ENCODE measurements around the gene STX1A.
"Not testable (repeated sequence)": the region's sequence is repeated elsewhere in the genome, so short reads cannot be mapped to it uniquely, and the experiment has no call there.

STX1A gene

DNA sequence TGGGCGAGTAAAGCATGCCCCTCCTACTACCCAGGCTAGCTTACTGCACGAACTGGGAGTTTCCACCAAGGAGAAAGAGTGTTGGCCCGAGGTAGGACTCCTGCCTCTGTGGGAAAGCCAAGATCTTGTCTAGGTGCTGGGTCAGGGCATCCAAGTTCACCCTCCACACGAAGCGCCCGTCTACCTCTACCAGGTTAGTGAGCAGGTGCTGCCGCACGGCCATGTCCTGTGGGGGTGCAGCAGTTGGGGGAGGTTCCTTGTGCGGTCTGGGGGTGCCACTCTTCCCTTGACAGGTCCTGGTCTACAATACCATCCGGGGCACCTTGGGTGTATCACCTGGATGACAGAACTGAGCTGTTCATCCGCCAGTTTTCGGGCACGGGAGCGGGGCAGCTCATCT is 17.4 kb upstream of the STX1A start:
- in situ Hi-C loops (cut with MboI; ENCODE audit: low sequenced_read_pairs) = no loop called here

DNA sequence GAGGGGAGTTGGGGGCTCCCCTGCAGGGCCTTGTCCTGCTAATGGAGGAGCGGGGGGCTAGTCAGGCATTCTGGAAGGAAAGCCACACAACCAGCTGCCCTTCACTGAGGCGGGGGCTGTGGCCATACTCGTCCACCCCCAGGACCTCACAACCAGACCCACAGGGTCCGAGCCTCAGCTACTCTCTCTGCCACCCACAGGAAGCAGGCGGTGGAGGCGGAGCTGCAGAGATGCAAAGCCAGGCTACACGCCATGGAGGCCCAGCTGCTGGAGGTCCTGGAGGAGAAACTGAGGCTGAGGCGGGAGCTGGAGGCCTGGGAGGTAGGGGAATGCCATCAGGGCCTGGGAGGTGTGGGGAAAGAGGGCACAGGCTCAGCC is 16.0 kb upstream of the STX1A start:
- in situ Hi-C loops (cut with MboI; ENCODE audit: low sequenced_read_pairs) = no loop called here

DNA sequence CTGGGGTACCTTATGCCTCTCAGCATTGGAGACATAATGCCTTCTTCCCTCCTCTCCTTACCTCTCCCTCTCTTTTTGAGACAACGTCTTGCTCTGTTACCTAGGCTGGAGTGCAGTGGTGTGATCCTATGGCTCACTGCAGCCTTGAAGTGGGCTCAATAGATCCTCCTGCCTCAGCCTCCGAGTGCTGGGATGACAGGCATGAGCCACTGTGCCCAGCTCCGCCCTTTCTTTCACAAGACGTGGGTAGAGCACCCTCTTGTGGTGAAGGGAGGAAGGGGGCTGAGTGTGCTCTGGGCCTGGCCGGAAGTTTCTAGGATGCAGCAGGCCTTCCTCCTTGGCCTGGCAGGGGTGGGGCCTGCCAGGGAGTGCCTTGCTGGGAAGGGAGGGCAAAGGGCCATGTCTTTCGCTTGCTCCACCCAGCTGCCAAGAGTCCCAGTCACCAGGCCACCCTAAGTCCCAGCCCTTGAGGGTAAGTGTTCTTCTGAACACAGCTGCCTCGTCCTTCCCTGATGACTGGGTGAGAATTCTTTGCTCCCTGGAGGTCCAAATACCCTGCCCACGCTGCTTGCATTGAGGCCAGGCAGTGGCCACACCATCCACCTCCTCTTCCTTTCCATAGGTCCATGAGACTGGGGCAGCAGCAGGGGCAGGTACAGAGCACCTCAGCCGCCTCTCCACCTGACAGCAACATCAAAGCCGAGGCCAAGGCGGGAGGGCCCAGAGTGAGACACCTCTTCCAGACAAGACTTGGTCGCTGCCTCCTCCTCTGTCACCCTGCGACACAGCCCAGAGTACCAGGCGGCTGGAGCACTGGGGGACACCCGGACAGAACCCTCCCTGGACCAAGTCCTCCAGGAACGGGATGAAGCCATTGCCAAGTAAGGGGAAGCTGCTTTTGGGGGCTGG is 15.4 kb upstream of the STX1A start:
- in situ Hi-C loops (cut with MboI; ENCODE audit: low sequenced_read_pairs) = loop anchor here (5.0 kb wide), 1 partner anchor 128 kb away; no protein-coding TSS in a partner anchor

DNA sequence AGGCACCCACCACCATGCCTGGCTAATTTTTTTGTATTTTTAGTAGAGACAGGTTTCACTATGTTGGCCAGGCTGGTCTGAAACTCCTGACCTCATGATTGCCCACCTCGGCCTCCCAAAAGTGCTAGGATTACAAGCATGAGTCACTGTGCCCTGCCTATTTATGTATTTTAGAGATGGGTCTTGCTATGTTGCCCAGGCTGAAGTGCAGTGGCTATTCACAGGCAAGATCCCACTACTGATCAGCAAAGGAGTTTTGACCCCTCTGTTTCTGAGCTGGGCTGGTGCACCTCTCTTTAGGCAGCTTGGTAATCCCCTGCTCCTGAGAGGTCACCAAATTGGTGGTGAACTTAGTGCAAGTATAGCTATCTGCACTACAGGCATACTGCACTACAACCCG is 12.9 kb upstream of the STX1A start:
- in situ Hi-C loops (cut with MboI; ENCODE audit: low sequenced_read_pairs) = loop anchor here (5.0 kb wide), 1 partner anchor 125 kb away; no protein-coding TSS in a partner anchor

DNA sequence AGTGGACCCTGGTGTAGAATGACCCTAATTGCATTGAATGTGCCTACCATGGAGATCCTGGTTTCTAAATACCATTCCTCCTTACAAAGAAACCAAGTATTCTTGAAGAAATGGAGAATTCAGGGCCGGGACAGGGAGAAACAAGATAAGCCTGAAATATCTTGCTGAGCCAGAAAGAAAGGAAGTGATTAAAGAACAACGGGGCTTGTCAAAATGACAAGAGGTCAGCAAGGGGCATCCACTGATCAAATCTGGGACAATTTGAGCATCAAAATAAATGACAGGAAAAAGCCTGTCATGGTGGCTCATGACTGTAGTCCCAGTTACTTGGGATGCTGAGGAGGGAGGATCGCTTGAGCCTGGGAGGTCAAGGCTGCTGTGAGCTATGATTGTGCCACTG is 11.0 kb upstream of the STX1A start:
- in situ Hi-C loops (cut with MboI; ENCODE audit: low sequenced_read_pairs) = loop anchor here (5.0 kb wide), 1 partner anchor 123 kb away; no protein-coding TSS in a partner anchor

DNA sequence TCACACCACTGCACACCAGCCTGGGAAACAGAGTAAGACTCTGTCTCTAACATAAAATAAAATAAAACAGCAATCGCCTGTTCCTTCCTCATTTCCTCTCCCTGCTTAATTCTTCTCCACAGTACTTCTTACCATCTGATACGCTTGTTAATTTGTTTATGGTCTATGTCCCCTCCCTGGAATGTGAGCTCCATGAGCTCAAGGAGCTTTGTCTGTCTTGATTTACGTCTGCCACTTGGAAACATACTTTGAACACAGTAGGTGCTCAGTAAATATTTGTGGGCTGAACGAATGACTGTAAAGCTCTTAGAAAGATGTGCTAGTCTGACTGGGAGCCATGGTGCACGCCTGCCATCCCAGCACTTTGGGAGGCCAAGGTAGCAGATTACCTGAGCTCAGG is 9.1 kb upstream of the STX1A start:
- in situ Hi-C loops (cut with MboI; ENCODE audit: low sequenced_read_pairs) = no loop called here

DNA sequence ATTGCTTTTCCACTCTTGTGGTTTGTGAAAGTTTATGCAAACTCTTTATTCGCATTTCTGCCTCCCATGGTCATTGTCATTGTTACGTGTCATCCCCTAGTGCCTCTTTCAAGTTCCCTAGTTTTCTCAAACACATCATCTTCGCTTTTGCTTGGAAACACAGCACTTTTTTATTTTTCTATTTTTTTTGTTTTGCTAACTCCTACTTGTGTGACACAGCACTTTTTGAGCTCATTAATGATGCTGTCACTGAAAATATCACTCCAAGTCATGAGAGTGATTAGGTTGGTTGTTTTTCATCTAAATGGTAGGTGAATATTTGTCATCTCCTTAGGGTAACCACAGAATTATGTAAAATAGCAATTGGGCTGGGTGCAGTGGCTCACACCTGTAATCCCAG is 8.5 kb upstream of the STX1A start:
- in situ Hi-C loops (cut with MboI; ENCODE audit: low sequenced_read_pairs) = no loop called here

DNA sequence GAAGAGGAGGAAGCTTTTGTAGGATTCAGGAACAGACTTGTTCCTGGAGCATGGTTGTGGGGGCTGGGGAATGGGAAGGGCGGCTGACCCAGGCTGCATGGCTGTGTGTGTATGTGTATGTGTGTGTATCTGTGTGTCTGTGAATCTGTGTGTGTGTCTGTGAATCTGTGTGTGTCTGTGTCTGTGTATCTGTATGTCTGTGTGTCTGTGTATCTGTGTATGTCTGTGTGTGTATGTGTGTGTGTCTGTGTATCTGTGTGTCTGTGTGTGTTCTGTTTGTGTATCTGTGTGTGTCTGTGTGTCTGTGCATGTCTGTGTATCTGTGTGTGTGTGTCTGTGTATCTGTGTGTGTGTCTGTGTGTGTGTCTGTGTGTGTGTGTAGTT is 6.6 kb upstream of the STX1A start:
- in situ Hi-C loops (cut with MboI; ENCODE audit: low sequenced_read_pairs) = no loop called here

DNA sequence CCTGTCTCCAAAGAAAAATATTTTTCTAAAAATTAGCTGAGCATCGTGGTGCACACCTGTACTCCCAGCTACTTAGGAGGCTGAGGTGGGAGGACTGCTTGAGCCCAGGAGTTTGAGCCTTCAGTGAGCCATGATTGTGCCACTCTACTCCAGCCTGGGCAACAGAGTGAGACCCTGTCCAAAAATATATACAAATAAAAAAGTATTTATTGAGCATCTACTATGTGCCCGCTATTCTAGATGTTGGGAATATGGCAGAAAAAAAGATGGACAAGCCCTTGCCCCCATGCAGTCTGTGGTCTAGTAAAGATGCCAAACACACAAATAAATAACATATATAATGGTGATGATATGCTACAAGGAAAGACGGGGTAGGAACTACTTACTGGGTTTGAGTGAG is 4.3 kb upstream of the STX1A start:
- in situ Hi-C loops (cut with MboI; ENCODE audit: low sequenced_read_pairs) = no loop called here

DNA sequence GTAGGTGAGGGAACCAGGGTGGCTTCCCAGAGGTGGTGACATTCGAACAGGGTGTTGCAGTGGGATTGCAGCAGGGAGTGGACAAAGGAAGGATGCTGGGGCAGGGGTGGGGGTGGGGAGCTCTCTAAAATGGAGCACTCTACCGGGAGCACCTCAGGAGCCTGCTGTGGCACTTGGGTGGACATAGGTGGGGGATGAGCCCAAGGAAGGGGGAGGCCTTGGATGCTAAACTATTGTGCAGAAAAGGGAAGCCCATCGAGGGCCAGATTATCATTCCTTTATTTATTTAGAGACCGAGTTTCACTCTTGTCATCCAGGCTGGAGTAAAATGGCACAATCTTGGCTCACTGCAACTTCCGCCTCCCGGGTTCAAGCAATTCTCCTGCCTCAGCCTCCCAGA is 3.3 kb upstream of the STX1A start:
- in situ Hi-C loops (cut with MboI; ENCODE audit: low sequenced_read_pairs) = no loop called here

DNA sequence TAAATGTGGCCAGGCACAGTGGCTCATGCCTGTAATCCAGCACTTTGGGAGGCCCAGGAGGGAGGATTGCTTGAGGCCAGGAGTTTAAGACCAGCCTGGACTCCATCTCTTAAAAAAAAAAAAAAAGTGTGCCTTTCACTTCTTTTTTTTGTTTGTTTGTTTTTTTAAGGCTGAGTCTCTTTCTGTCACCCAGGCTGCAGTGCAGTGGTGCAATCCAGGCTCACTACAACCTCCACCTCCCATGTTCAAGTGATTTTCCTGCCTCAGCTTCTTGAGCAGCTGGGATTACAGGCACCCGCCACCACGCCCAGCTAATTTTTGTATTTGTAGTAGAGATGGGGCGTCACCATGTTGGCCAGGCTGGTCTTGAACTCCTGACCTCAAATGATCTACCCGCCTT is 2.7 kb upstream of the STX1A start:
- in situ Hi-C loops (cut with MboI; ENCODE audit: low sequenced_read_pairs) = not testable (repeated sequence)

DNA sequence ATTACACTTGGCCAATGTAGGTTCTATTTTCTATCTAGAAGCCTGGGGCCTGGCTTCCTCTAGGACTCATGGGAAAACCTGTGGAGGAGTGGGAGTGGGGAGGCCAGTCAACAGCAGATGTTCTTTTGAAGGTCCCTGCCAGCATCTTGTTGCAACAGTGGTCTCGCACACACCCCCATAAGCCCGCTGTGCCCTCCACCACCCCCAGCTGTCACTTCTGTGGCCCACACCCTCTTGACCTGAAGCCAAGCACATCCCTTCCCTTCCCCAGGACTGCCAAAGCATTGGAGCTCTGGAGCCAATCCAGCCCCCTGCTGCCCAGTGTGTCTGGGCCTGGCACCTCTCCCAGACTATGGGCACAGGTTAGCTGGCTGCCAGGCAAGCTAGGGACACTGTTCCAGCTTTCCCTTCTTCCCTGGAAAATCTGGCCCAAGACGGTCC is 1.9 kb upstream of the STX1A start:
- in situ Hi-C loops (cut with MboI; ENCODE audit: low sequenced_read_pairs) = no loop called here

DNA sequence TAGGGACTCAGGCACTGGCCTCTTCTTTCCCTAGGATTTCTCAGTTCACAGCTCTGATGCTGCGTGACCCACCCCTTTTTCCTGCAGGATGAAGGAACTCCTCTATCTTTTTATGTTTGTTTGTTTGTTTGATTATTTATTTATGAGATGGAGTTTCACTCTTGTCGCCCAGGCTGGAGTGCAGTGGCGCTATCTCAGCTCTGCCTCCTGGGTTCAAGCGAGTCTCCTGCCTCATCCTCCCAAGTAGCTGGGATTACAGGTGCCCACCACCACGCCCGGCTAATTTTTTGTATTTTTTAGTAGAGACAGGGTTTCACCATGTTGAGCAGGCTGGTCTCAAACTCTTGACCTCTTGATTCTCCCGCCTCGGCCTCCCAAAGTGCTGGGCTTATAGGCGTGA is 974 bp upstream of the STX1A start:
- in situ Hi-C loops (cut with MboI; ENCODE audit: low sequenced_read_pairs) = not testable (repeated sequence)

DNA sequence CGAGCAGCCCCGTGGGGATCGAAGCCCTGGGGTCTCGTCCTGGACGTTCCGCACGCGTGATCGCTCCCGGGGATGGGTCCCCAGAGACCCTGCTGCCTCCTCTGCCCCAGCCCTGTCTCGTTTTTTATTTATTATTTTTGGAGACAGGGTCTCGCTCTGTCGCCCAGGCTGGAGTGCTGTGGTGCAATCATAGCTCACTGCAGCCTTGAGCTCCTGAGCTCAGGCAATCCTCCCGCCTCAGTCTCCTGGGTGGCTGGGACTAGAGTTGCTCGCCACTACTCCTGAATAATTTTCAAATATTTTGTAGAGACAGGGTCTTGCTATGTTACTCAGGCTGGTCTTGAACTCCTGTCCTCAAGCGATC is 319 bp upstream of the STX1A start:
- in situ Hi-C loops (cut with MboI; ENCODE audit: low sequenced_read_pairs) = no loop called here

DNA sequence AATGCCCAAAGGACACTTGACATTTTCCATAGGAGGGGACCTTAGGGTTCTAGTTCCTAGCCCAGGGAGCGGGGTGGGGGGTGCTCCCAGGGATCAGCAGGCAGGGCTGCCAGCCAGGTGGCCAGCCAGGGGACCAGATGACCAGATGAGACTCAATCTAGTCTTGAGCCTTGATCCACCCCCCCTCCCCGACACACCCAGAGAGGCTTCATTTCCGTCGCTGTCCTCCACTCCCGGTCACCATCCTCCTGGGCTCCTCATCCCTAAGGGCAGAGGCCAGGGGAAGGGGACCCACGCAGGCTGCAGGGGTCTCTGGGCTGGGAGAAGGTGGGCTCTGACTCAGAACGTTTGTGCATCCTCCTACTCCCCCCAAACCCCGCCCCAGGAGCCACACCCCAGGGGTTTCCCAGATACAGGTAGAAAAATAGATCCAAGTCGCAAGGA is 1.0 kb downstream of the STX1A start:
- in situ Hi-C loops (cut with MboI; ENCODE audit: low sequenced_read_pairs) = no loop called here

DNA sequence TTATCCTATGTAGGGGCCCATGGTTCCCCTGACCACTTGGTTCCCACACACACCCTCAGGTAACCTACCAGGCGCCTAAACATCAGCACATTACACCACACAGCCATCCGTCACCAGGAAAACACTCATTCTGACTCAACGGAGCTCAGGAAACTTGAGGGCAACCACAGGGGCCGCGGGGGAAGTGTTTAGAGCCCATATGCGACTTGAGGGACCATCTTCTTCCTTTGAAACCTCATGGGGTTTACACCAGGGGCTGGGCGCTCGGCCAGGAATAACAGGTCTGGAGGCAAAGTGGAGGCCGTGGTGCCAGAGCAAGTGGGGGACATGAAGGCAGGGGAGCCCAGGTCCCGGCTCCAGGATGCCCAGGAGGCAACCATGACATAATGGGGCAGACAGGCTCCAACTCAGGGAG is 1.5 kb downstream of the STX1A start:
- in situ Hi-C loops (cut with MboI; ENCODE audit: low sequenced_read_pairs) = no loop called here

DNA sequence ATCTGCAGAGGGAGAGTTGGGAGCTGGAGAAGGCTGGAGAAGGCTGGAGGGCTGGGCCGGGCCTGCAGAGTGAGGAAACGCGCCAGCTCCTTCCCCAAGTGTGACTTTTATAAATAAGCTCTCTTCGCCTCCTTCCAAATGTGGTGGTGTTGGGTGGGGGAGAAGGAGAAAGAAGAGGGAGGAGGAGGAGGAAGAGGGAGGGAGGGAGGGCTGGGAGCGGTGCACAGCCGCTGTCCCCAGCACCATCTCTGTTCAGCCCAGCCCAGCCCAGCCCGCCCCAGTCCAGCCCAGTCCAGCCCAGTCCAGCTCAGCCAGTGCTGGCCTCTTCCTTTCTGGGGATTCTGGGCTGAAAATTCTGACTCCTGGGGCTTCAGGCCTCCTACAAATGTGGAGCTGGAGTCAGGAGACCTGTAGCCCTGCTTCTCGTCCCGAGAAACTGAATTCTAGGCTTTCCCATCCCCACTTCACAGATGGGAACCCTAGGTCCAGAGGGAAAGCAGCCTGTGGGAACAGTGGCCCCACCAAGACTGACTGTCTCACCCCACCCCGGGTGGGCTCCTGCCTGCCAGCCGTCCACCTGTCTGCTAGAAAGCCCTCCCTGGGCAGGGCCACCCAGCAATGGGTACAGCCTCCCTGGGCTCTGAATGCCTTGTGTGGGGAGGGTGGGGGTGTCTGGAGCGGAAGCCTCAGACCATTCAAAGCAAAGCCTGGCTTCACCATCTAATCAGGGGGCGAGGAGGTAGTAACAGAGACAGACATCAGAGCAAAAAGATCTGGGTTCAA is 2.3 kb downstream of the STX1A start:
- in situ Hi-C loops (cut with MboI; ENCODE audit: low sequenced_read_pairs) = no loop called here

DNA sequence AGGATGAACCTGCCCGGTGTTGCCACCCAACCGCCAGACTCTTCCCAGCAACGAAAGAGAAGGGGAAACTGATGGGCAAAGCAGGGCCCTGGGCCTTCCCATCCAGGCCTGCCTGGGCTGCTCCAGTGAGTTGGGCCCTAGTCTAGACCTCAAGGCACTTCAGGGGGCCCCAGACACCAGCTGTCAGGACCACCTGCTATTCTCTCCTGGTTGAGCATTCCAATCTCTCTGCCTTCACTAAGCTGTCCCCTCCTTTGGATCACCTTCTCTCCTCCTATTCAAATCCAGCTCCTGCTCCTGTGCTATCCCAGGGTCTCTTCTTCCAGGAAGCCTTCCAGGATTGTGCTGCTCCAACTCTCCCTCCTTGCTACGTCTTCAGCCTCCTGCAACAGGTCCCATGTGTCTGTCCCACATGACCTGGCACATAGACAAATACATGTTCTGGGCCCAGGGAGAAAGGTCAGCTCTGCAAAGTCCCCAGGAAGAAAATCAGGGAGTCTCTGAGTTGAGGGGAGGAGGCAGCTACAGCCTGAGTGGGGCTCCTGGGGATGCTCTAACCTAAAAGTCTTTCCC is 3.1 kb downstream of the STX1A start:
- in situ Hi-C loops (cut with MboI; ENCODE audit: low sequenced_read_pairs) = no loop called here

DNA sequence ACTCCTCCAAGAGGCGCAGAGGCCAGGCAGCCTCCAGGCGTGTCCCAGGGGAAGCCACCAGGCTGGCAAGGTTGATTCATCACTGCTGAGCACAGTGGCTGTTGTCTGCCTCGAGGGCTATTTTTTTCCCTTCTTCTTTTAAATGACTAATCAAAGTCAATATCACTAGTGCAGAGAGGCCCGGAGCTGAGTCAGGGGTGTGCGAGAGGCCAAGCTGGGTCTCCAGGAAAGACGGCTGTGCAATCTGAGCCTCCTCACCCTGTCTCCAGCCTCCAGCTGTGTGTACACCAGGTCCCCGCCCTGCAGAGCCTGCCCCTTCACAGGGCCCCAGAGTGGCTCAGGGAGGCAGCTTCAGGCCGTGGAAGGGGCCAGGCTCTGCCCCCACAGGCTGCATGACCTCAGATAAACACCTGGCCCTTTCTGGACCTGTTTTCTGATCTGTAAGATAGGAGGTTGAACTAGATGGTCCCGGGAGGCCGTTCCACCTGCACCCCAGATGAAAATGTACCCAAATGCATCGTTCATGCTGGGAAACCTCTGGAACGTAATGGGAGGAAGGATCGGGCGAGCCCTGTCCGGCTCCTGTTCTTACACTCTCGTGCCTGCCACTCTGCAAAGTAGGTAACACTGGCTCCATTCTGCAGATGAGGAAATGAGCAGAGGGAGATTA is 3.7 kb downstream of the STX1A start:
- in situ Hi-C loops (cut with MboI; ENCODE audit: low sequenced_read_pairs) = no loop called here

DNA sequence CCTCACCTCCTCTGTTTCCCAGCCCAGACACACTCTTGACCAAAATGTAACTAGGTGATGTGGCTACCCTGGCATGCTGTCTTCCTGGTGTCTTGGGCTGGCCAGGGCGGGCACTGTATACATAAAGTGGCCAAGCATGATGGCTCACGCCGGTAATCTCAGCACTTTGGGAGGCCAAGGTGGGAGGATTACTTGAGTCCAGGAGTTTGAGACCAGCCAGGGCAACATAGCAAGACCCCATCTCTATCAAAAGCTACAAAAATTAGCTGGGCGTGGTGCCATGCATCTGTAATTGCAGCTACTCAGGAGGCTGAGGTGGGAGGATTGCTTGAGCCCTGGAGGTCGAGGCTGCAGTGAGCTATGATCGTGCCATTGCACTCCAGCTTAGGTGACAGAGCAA is 6.2 kb downstream of the STX1A start:
- in situ Hi-C loops (cut with MboI; ENCODE audit: low sequenced_read_pairs) = not testable (repeated sequence)

DNA sequence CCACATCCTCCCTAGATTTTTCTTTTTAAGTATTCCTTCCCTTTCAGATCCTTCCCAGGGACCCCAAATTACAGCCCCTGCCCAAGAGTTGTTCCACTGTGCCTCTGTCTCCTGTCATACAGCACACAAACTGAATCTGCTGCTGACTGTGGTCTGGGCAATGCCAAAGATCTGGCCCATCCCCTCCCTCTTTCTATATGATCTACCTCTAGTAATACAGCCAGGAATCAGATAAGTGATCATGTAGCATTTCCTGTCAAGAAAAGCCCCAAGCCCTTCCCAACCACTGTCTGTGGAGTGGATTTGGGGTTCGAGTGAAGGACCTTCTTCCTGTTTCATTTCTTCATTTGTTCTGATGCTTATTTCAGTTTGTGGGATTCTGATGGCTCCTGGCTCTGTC is 6.7 kb downstream of the STX1A start:
- in situ Hi-C loops (cut with MboI; ENCODE audit: low sequenced_read_pairs) = no loop called here

Data from HL-60/S4 (cell line).